Gastroesophageal sphincter (tissue), 4 donors: ENCODE data around the gene STK32C. TPM values are rescaled to one million over a fixed set of nuclear protein-coding genes. Genes with fewer than 3 reads are reported as not detected.

Experiments
- ATAC-seq: fragments of 150-250 bp; one replicate; pipeline ENCODE4 v1.9.1; 2016; ENCODE audit warnings: mild to moderate bottlenecking, moderate library complexity
- H3K27ac ChIP-seq, 4 donors: fragments of 200-600 bp; sonication (generic) in 3 of 4; 1 replicate in 3 of 4; 2 replicates in 1 of 4; pipeline ENCODE4 v1.5.1; 2016 to 2019
- H3K27me3 ChIP-seq: fragments of 200-600 bp; sonication (generic); one replicate; pipeline ENCODE4 v1.5.1; 2019
- H3K36me3 ChIP-seq, 2 donors: fragments of 200-600 bp; sonication (generic); one replicate each; pipeline ENCODE4 v1.5.1; 2019; ENCODE audit warnings: control low read depth in 1 of 2
- H3K4me1 ChIP-seq, 3 donors: fragments of 200-600 bp; sonication (generic); 1 replicate in 2 of 3; 2 replicates in 1 of 3; pipeline ENCODE4 v1.5.1; 2016 to 2019; ENCODE audit warnings: control low read depth in 2 of 3
- H3K4me3 ChIP-seq, 2 donors: fragments of 200-600 bp; sonication (generic); one replicate each; pipeline ENCODE4 v1.5.1; 2019; ENCODE audit warnings: mild to moderate bottlenecking in 1 of 2, moderate library complexity in 1 of 2
- H3K9me3 ChIP-seq, 3 donors: fragments of 200-600 bp; sonication (generic); one replicate each; pipeline ENCODE4 v1.5.1; 2017 to 2019; ENCODE audit warnings: control low read depth in 2 of 3
- CTCF ChIP-seq, 4 experiments: fragments of 200-600 bp in 2 of 4; fragments of 450-650 bp in 2 of 4; sonication (generic) in 1 of 4; IDR thresholded peaks; one replicate each; pipeline ENCODE4 v1.5.1; 2017 to 2019; ENCODE audit warnings: antibody characterized with exemption in 4 of 4, mild to moderate bottlenecking in 2 of 4, moderate library complexity in 2 of 4
- EP300 ChIP-seq: sonication (generic); formaldehyde crosslinking; IDR thresholded peaks from one replicate; pipeline ENCODE4 v1.6.1; 2017; ENCODE audit warnings: antibody characterized with exemption, mild to moderate bottlenecking
- POLR2A ChIP-seq, 2 donors: fragments of 450-650 bp; IDR thresholded peaks; one replicate each; pipeline ENCODE4 v1.6.1; 2017; ENCODE audit warnings: antibody characterized with exemption in 2 of 2, mild to moderate bottlenecking in 2 of 2, moderate library complexity in 1 of 2
- POLR2AphosphoS5 ChIP-seq: sonication (generic); formaldehyde crosslinking; IDR thresholded peaks from one replicate; pipeline ENCODE4 v1.6.1; 2017; ENCODE audit warnings: antibody characterized with exemption
- WGBS, 2 donors: methylation state at CpG; one replicate each; pipeline ENCODE4 v1.1.5; 2018; ENCODE audit warnings: low coverage in 1 of 2; 5-methylcytosine and 5-hydroxymethylcytosine counted together
- total RNA-seq, 4 donors: library from RNA; depleted of rRNA; stranded (reverse); fragments of >200 nt; gene quantifications; one replicate each; pipeline ENCODE4 v1.1.0, GENCODE V29; 2016

STK32C gene
- total RNA-seq, 4 donors from 2014 or later, result 3.8 to 13.0 (median 5.1) TPM

GRCh38 chr10:132249226-132249724 is 58.5 kb downstream of the STK32C start:
- WGBS, 2 donors, result 67% methylated on average over 1 of the region's 11 CpGs; no CpG with 5 or more reads in 1 of the 2 donors
- no peak for ATAC-seq
- Histone ChIP-seq H3K4me3 (no peak overlapping the region), H3K27ac (no peak overlapping the region), H3K9me3 (no peaks in the 10 kb centered on the region), H3K27me3 (peaks cover 8% of the 10 kb centered on the region), H3K4me1 (no peaks in the 10 kb centered on the region), H3K36me3 (no peaks in the 10 kb centered on the region)
- no peak for TF ChIP-seq POLR2AphosphoS5
- no peak for TF ChIP-seq EP300

GRCh38 chr10:132248455-132249225 is 59.1 kb downstream of the STK32C start:
- peak overlapping the region in 1 of 2 donors; percentile 22 for H3K4me3 ChIP-seq
- no peaks in the 10 kb centered on the region for H3K4me1 ChIP-seq
- no peaks in the 10 kb centered on the region for H3K36me3 ChIP-seq
- no peaks in the 10 kb centered on the region for H3K9me3 ChIP-seq
- H3K27me3 ChIP-seq, result peaks cover 8% of the 10 kb centered on the region
- 34% methylated on average over 10 of the region's 38 CpGs; no CpG with 5 or more reads in 1 of the 2 donors for WGBS, 2 donors
- no peak for ATAC-seq
- no peak overlapping the region for H3K27ac ChIP-seq
- no peak for TF ChIP-seq POLR2A (IDR thresholded peaks at IDR 0.05)

- H3K27me3 ChIP-seq, result peaks cover 8% of the 10 kb centered on the region
- WGBS, 2 donors, result 92% methylated on average over 4 of the region's 19 CpGs; no CpG with 5 or more reads in 1 of the 2 donors
- no peak overlapping the region for H3K4me3 ChIP-seq
- no peak for TF ChIP-seq CTCF (IDR thresholded peaks at IDR 0.05)
- no peaks in the 10 kb centered on the region for H3K4me1 ChIP-seq
- no peak overlapping the region for H3K27ac ChIP-seq
- ATAC-seq, result no peak
- H3K36me3 ChIP-seq, result no peaks in the 10 kb centered on the region
- no peaks in the 10 kb centered on the region for H3K9me3 ChIP-seq
These were observed 59.8 kb downstream of the STK32C start for GRCh38 chr10:132247943-132248342.

GRCh38 chr10:132246296-132246695 is 61.5 kb downstream of the STK32C start:
- Histone ChIP-seq H3K27me3 (peaks cover 8% of the 10 kb centered on the region), H3K9me3 (no peaks in the 10 kb centered on the region), H3K4me1 (no peaks in the 10 kb centered on the region), H3K27ac (no peak overlapping the region), H3K36me3 (no peaks in the 10 kb centered on the region), H3K4me3 (no peak overlapping the region)
- no peak for ATAC-seq
- TF ChIP-seq CTCF (IDR thresholded peaks at IDR 0.05) (no peak), EP300 (no peak), POLR2AphosphoS5 (no peak), POLR2A (IDR thresholded peaks at IDR 0.05) (no peak)
- 100% methylated on average over 1 of the region's 13 CpGs; no CpG with 5 or more reads in 1 of the 2 donors for WGBS, 2 donors

- no peak for ATAC-seq
- Histone ChIP-seq H3K36me3 (no peaks in the 10 kb centered on the region), H3K4me1 (no peaks in the 10 kb centered on the region), H3K27me3 (peaks cover 8% of the 10 kb centered on the region), H3K9me3 (no peaks in the 10 kb centered on the region), H3K27ac (no peak overlapping the region), H3K4me3 (no peak overlapping the region)
- 88% methylated on average over 10 of the region's 14 CpGs; no CpG with 5 or more reads in 1 of the 2 donors for WGBS, 2 donors
- no peak for TF ChIP-seq POLR2A (IDR thresholded peaks at IDR 0.05)
- no peak for TF ChIP-seq CTCF (IDR thresholded peaks at IDR 0.05)
- no peak for TF ChIP-seq POLR2AphosphoS5
- TF ChIP-seq EP300, result no peak
These were observed 62.7 kb downstream of the STK32C start for GRCh38 chr10:132245056-132245455.

- Histone ChIP-seq H3K4me1 (no peaks in the 10 kb centered on the region), H3K27me3 (peaks cover 4% of the 10 kb centered on the region), H3K9me3 (no peaks in the 10 kb centered on the region), H3K27ac (no peak overlapping the region), H3K4me3 (no peak overlapping the region), H3K36me3 (no peaks in the 10 kb centered on the region)
- ATAC-seq, result no peak
- 87 to 100% methylated on average over 1 to 5 of the region's 11 CpGs for WGBS, 2 donors
- TF ChIP-seq EP300 (no peak), POLR2A (IDR thresholded peaks at IDR 0.05) (no peak), POLR2AphosphoS5 (no peak), CTCF (IDR thresholded peaks at IDR 0.05) (no peak)
These were observed 64.1 kb downstream of the STK32C start for GRCh38 chr10:132243626-132244025.
